ENCODE results near the gene PPP1R27.

DNA sequence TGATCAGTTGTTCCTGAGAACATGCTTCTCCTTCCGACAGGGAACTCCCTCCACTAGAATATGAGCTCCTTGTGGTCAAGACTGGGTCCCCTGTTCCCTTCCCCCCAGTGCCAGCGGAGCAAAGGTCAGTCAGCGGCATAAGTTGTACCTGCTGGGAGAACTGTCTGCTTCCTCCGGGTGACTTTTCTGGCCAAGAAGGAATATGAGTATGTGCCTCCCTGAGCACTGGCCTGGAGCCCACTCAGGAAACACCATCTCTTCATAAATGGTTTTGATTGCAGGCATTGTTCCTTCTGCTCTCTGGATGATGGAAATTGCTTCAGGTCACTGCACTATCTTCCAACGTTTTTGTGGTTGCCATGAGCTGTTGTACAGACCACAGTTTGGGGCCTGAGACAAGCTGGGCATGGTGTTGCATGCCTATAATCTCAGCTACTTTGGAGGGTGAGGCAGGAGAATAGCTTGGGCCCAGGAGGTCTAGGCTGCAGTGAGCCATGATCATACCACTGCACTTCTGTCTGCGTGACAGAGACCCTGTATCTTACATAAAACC is 28.3 kb upstream of the PPP1R27 start:
- TF ChIP-seq, protein P1, sequence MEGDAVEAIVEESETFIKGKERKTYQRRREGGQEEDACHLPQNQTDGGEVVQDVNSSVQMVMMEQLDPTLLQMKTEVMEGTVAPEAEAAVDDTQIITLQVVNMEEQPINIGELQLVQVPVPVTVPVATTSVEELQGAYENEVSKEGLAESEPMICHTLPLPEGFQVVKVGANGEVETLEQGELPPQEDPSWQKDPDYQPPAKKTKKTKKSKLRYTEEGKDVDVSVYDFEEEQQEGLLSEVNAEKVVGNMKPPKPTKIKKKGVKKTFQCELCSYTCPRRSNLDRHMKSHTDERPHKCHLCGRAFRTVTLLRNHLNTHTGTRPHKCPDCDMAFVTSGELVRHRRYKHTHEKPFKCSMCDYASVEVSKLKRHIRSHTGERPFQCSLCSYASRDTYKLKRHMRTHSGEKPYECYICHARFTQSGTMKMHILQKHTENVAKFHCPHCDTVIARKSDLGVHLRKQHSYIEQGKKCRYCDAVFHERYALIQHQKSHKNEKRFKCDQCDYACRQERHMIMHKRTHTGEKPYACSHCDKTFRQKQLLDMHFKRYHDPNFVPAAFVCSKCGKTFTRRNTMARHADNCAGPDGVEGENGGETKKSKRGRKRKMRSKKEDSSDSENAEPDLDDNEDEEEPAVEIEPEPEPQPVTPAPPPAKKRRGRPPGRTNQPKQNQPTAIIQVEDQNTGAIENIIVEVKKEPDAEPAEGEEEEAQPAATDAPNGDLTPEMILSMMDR (IDR thresholded peaks at IDR 0.05) = no peak
- TF ChIP-seq POLR2A (IDR thresholded peaks at IDR 0.05) = no peak
